HL-60 (cell line): ENCODE results near the gene TUBAL3.

Experiments used
- DNase-seq, 2 experiments: peaks; one replicate each; pipeline ENCODE4 v3.0.0-alpha.2; 2010 to 2020; ENCODE audit warnings: low read depth in 1 of 2, low spot score in 1 of 2
- H3K27ac ChIP-seq: fragments of 250-450 bp; sonication (Bioruptor Pico); replicated peaks from 2 replicates; pipeline ENCODE4 v1.5.1; 2020; ENCODE audit warnings: mild to moderate bottlenecking, moderate library complexity
- H3K27me3 ChIP-seq: fragments of 250-450 bp; sonication (Bioruptor Pico); 2 replicates; pipeline ENCODE4 v1.5.1; 2021; ENCODE audit warnings: mild to moderate bottlenecking, moderate library complexity; ENCODE audit not compliant: insufficient read depth, poor library complexity, severe bottlenecking
- H3K4me3 ChIP-seq: replicated peaks from 2 replicates; pipeline ENCODE4 v1.5.1; 2011; ENCODE audit warnings: mild to moderate bottlenecking, control low read depth, low read length; ENCODE audit not compliant: insufficient read depth
- GABPA ChIP-seq: IDR thresholded peaks from 2 replicates; pipeline ENCODE4 v1.6.1; 2012; ENCODE audit warnings: low read depth
- POLR2AphosphoS5 ChIP-seq: IDR thresholded peaks from 2 replicates; pipeline ENCODE4 v1.6.1; 2012; ENCODE audit warnings: low read depth
- REST ChIP-seq: IDR thresholded peaks from 2 replicates; pipeline ENCODE4 v1.6.1; 2012; ENCODE audit warnings: low read depth; ENCODE audit not compliant: insufficient replicate concordance
- SPI1 ChIP-seq: IDR thresholded peaks from 2 replicates; pipeline ENCODE4 v1.6.1; 2012; ENCODE audit warnings: low read depth, mild to moderate bottlenecking, borderline replicate concordance
- TF ChIP-seq, protein P1 (sequence below): IDR thresholded peaks from one replicate; pipeline ENCODE4 v1.5.1; 2011; ENCODE audit warnings: low read length, control low read depth, inconsistent platforms; ENCODE audit not compliant: insufficient read depth

The TUBAL3 gene

GRCh38 chr10:5424751-5425150 is 20.1 kb upstream of the TUBAL3 start:
- H3K27me3 ChIP-seq, result no peaks in the 10 kb centered on the region
- H3K27ac ChIP-seq, result no peak overlapping the region
- TF ChIP-seq POLR2AphosphoS5 (no peak), REST (no peak), SPI1 (no peak)
- no peak for DNase-seq
- H3K4me3 ChIP-seq, result no peak overlapping the region

DNA sequence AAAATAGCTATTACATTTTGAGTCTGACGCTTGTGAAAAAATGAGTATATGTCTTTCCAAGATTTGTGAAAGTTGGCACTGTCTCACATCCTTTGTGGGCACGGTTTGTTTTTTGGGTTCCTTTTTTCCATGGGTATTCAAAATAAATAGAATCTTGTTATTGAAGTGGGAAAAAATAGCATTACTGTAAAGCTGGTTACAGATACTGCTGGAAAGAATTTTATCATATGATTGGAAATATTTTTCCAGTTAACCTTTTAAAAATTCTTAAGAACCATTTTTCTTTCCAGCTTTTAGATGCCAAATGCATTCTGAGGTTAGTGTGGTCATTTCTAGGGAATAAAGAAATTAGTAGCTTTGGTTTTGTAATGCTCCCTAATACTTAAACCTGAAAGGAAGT is 19.1 kb upstream of the TUBAL3 start:
- TF ChIP-seq SPI1, result no peak
- TF ChIP-seq, protein P1, sequence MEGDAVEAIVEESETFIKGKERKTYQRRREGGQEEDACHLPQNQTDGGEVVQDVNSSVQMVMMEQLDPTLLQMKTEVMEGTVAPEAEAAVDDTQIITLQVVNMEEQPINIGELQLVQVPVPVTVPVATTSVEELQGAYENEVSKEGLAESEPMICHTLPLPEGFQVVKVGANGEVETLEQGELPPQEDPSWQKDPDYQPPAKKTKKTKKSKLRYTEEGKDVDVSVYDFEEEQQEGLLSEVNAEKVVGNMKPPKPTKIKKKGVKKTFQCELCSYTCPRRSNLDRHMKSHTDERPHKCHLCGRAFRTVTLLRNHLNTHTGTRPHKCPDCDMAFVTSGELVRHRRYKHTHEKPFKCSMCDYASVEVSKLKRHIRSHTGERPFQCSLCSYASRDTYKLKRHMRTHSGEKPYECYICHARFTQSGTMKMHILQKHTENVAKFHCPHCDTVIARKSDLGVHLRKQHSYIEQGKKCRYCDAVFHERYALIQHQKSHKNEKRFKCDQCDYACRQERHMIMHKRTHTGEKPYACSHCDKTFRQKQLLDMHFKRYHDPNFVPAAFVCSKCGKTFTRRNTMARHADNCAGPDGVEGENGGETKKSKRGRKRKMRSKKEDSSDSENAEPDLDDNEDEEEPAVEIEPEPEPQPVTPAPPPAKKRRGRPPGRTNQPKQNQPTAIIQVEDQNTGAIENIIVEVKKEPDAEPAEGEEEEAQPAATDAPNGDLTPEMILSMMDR, result no peak
- TF ChIP-seq REST, result no peak
- TF ChIP-seq POLR2AphosphoS5, result no peak
- no peak for TF ChIP-seq GABPA
- no peak for DNase-seq
- no peaks in the 10 kb centered on the region for H3K27me3 ChIP-seq
- H3K4me3 ChIP-seq, result no peak overlapping the region
- H3K27ac ChIP-seq, result no peak overlapping the region

- TF ChIP-seq, protein P1, result no peak
- no peak for TF ChIP-seq SPI1
- TF ChIP-seq REST, result no peak
- no peak for TF ChIP-seq POLR2AphosphoS5
- no peak for TF ChIP-seq GABPA
- Histone ChIP-seq H3K27ac (no peak overlapping the region), H3K27me3 (no peaks in the 10 kb centered on the region), H3K4me3 (no peak overlapping the region)
- no peak for DNase-seq
Measured at GRCh38 chr10:5419466-5420094, 15.0 kb upstream of the TUBAL3 start.
